ENCODE results near the gene RUFY4. TPM values are rescaled to one million over a fixed set of nuclear protein-coding genes. Genes with fewer than 3 reads are reported as not detected.
A peak's percentile ranks its signal among the peaks of the same experiment; 100 is the strongest.

Gene RUFY4
- total and polyA plus RNA-seq, 9 of the 15 experiments (the other 6 are each of a cell fraction or from before 2014, with no cell fraction given): not detected

GRCh38 chr2:218041302-218042168, 27.5 kb upstream of the RUFY4 start (continued):
- TF ChIP-seq ZNF507 (tag; conservative IDR thresholded peaks at IDR 0.05) (no peak), MAFK (IDR thresholded peaks at IDR 0.05; ENCODE audit: low read length) (peak; percentile 8; the same call in 1 of the 2 replicates)

- TF ChIP-seq ZSCAN29 (IDR thresholded peaks at IDR 0.05) (no peak), HCFC1 (IDR thresholded peaks at IDR 0.05; ENCODE audit: low read depth, low read length) (no peak), NCOA4 (IDR thresholded peaks at IDR 0.05; ENCODE audit: partially characterized antibody) (no peak), ZNF324 (CRISPR knock-in tag; IDR thresholded peaks at IDR 0.05) (no peak), POLR2G (IDR thresholded peaks at IDR 0.05; ENCODE audit: low read depth, low read length) (no peak), POLR2H (tag; IDR thresholded peaks at IDR 0.05; ENCODE audit: low read depth) (no peak), CXXC5 (CRISPR knock-in tag; IDR thresholded peaks at IDR 0.05) (no peak), PHF8 (IDR thresholded peaks at IDR 0.05; ENCODE audit: borderline replicate concordance, low read length) (no peak), E2F4 (CRISPR knock-in tag; IDR thresholded peaks at IDR 0.05; ENCODE audit: low read depth) (no peak)
- ChIA-PET CTCF (ENCODE audit: low intra/inter-chr PET ratio) (no interaction called here), POLR2A (no interaction called here)
- FAIRE-seq (no peak), ATAC-seq (no peak), DNase-seq (ENCODE audit: extremely low read depth in 1 of 4, low spot score in 3 of 4) (no peak)
- Histone ChIP-seq H3K79me2 (ENCODE audit: control insufficient read depth, insufficient read depth, low read length) (no peaks in the 10 kb centered on the region), H3K9me3 (replicated peaks; ENCODE audit: control insufficient read depth, insufficient read depth, low read depth, low read length) (no peaks in the 10 kb centered on the region), H3K9ac (ENCODE audit: insufficient read depth in 1 of 2, low read depth in 2 of 2, low read length in 2 of 2) (no peak overlapping the region), H2AFZ (ENCODE audit: low read depth, low read length) (no peak overlapping the region), H3K27ac (ENCODE audit: extremely low read depth, low read depth, low read length) (no peak overlapping the region), H3K27me3 (ENCODE audit: control insufficient read depth in 2 of 2, insufficient read depth in 2 of 2, low read length in 2 of 2) (peaks cover 0 to 2% of the 10 kb centered on the region in 2 experiments; a peak in 2 of 5 replicates), H4K20me1 (replicated peaks; ENCODE audit: control insufficient read depth, insufficient read depth, low read length) (no peaks in the 10 kb centered on the region), H3K4me1 (replicated peaks in 1 of 2; ENCODE audit: control insufficient read depth in 2 of 2, insufficient read depth in 2 of 2, low read length in 2 of 2) (no peaks in the 10 kb centered on the region), H3K4me2 (ENCODE audit: insufficient read depth, low read length) (no peak overlapping the region), H3K4me3 (no peak overlapping the region), H3K36me3 (ENCODE audit: control insufficient read depth, insufficient read depth, low read length) (no peaks in the 10 kb centered on the region), H3K9me1 (ENCODE audit: control insufficient read depth, insufficient read depth, low read length) (no peaks in the 10 kb centered on the region)
- intact Hi-C loops (cut with micrococcal nuclease): no loop called here
- in situ Hi-C loops (cut with MboI): no loop called here
- 0% methylated on average over 1 of the region's 1 CpG for WGBS (ENCODE audit: insufficient coverage, low coverage, missing lambda C conversion rate)
- BruUV-seq (replicated peaks): no TSS peak
These were observed 26.0 kb upstream of the RUFY4 start for GRCh38 chr2:218043100-218043499.

Measured in K562 (cell line).